H1 (cell line): ENCODE data around the gene ABHD12B. TPM values are rescaled to one million over a fixed set of nuclear protein-coding genes. Genes with fewer than 3 reads are reported as not detected.

Experiments
- CTCF ChIA-PET: fragments of 300-600 bp; sonication (Branson Sonifier 250); formaldehyde crosslinking; loops from one replicate; lab custom pipeline; 2021; ENCODE audit not compliant: partially characterized antibody; lab: Charles Lee
- POLR2A ChIA-PET: fragments of 300-600 bp; sonication (Branson Sonifier 250); formaldehyde crosslinking; loops from one replicate; lab custom pipeline; 2021; ENCODE audit warnings: inconsistent platforms; ENCODE audit not compliant: partially characterized antibody; lab: Charles Lee
- DNase-seq, 2 experiments: peaks; one replicate each; pipeline versions ENCODE4 v3.0.0 to v3.0.0-alpha.2; 2010 to 2022; ENCODE audit warnings: low spot score in 2 of 2, low read depth in 1 of 2, mixed read lengths in 1 of 2
- FAIRE-seq: peaks from 2 replicates; lab custom pipeline; 2011; peaks lifted over from hg19 to GRCh38; lab: Jason Lieb, UNC
- H2AFZ ChIP-seq: 2 replicates; pipeline ENCODE4 v1.8.1; 2012; ENCODE audit warnings: low read length, inconsistent platforms
- H2AK5ac ChIP-seq: 2 replicates; pipeline ENCODE4 v1.6.1; 2013; ENCODE audit warnings: low read depth, low read length
- H2BK120ac ChIP-seq: replicated peaks from 2 replicates; pipeline ENCODE3; 2013; ENCODE audit warnings: low read depth, low read length, inconsistent platforms
- H2BK12ac ChIP-seq: 2 replicates; pipeline ENCODE4 v1.6.1; 2013; ENCODE audit warnings: low read depth, low read length
- H2BK15ac ChIP-seq: 2 replicates; pipeline ENCODE4 v1.6.1; 2013; ENCODE audit warnings: low read length
- H2BK20ac ChIP-seq: 2 replicates; pipeline ENCODE4 v1.6.1; 2013; ENCODE audit warnings: low read length
- H2BK5ac ChIP-seq: 2 replicates; pipeline ENCODE4 v1.6.1; 2013; ENCODE audit warnings: low read depth, low read length
- H3K14ac ChIP-seq: 2 replicates; pipeline ENCODE4 v1.6.1; 2013; ENCODE audit warnings: inconsistent platforms; ENCODE audit not compliant: insufficient read length
- H3K18ac ChIP-seq: 2 replicates; pipeline ENCODE4 v1.6.1; 2013; ENCODE audit warnings: low read length; ENCODE audit errors: extremely low read depth
- H3K23ac ChIP-seq: 2 replicates; pipeline ENCODE4 v1.6.1; 2013; ENCODE audit warnings: inconsistent platforms; ENCODE audit not compliant: insufficient read length
- H3K23me2 ChIP-seq: 2 replicates; pipeline ENCODE4 v1.6.1; 2013; ENCODE audit warnings: low read depth, low read length
- H3K27ac ChIP-seq: 2 replicates; pipeline ENCODE4 v1.6.1; 2011; ENCODE audit warnings: low read depth, low read length, inconsistent platforms
- H3K27me3 ChIP-seq, 4 experiments: replicated peaks in 1 of 4; 1 replicate in 1 of 4; 2 replicates in 3 of 4; pipeline versions ENCODE4 v1.6.1 to v1.8.1; 2011 to 2013; ENCODE audit warnings: low read length in 3 of 4, mild to moderate bottlenecking in 3 of 4, inconsistent platforms in 2 of 4, mixed read lengths in 2 of 4, moderate library complexity in 1 of 4; ENCODE audit not compliant: control insufficient read depth in 3 of 4, insufficient read depth in 3 of 4; ENCODE audit errors: extremely low read depth in 1 of 4
- H3K36me3 ChIP-seq, 4 experiments: 2 replicates each; pipeline versions ENCODE4 v1.6.1 to v1.8.1; 2011 to 2013; ENCODE audit warnings: mild to moderate bottlenecking in 4 of 4, low read length in 3 of 4, moderate library complexity in 2 of 4, control low read depth in 1 of 4, inconsistent platforms in 1 of 4; ENCODE audit not compliant: insufficient read depth in 4 of 4, control insufficient read depth in 2 of 4
- H3K4ac ChIP-seq: replicated peaks from 2 replicates; pipeline ENCODE3; 2013; ENCODE audit warnings: low read length, low read depth, mixed read lengths, inconsistent platforms; ENCODE audit not compliant: insufficient read length
- H3K4me1 ChIP-seq, 4 experiments: replicated peaks in 1 of 4; 1 replicate in 1 of 4; 2 replicates in 3 of 4; pipeline versions ENCODE4 v1.6.1 to v1.8.1; 2011 to 2013; ENCODE audit warnings: low read length in 3 of 4, inconsistent platforms in 2 of 4, mixed read lengths in 1 of 4; ENCODE audit not compliant: insufficient read depth in 4 of 4, control insufficient read depth in 3 of 4
- H3K4me2 ChIP-seq, 2 experiments: 2 replicates each; pipeline versions ENCODE4 v1.6.1 to v1.8.1; 2011 to 2013; ENCODE audit warnings: low read depth in 2 of 2, low read length in 2 of 2, control low read depth in 1 of 2, inconsistent platforms in 1 of 2, mild to moderate bottlenecking in 1 of 2; ENCODE audit not compliant: insufficient read depth in 1 of 2
- H3K4me3 ChIP-seq, 4 experiments: fragments of 200-600, 300-600 bp in 1 of 4; sonication (generic), shearing (Covaris generic), sonication (Bioruptor Twin) in 1 of 4; 2 replicates each; pipeline versions ENCODE4 v1.5.1 to v1.8.1; 2011 to 2016; ENCODE audit warnings: low read length in 4 of 4, low read depth in 3 of 4, control low read depth in 2 of 4, inconsistent platforms in 2 of 4, mild to moderate bottlenecking in 2 of 4, mixed read lengths in 1 of 4, moderate library complexity in 1 of 4; ENCODE audit not compliant: insufficient read depth in 2 of 4; ENCODE audit errors: extremely low read depth in 1 of 4
- H3K56ac ChIP-seq: replicated peaks from 2 replicates; pipeline ENCODE3; 2013; ENCODE audit warnings: low read depth, mild to moderate bottlenecking, mixed read lengths, low read length, inconsistent platforms; ENCODE audit not compliant: insufficient read length
- H3K79me1 ChIP-seq: 2 replicates; pipeline ENCODE4 v1.6.1; 2013; ENCODE audit warnings: low read depth, low read length, control low read depth
- H3K79me2 ChIP-seq, 2 experiments: 2 replicates each; pipeline versions ENCODE4 v1.6.1 to v1.8.1; 2012 to 2013; ENCODE audit warnings: low read length in 2 of 2, mild to moderate bottlenecking in 2 of 2, inconsistent platforms in 1 of 2; ENCODE audit not compliant: insufficient read depth in 2 of 2, control insufficient read depth in 1 of 2
- H3K9ac ChIP-seq, 4 experiments: replicated peaks in 1 of 4; 1 replicate in 1 of 4; 2 replicates in 3 of 4; pipeline versions ENCODE4 v1.6.1 to v1.8.1; 2011 to 2013; ENCODE audit warnings: low read depth in 3 of 4, low read length in 3 of 4, control low read depth in 2 of 4, mild to moderate bottlenecking in 2 of 4, moderate library complexity in 2 of 4, inconsistent platforms in 1 of 4; ENCODE audit errors: extremely low read depth in 1 of 4
- H3K9me3 ChIP-seq, 2 experiments: 2 replicates each; pipeline versions ENCODE4 v1.6.1 to v1.8.1; 2012 to 2013; ENCODE audit warnings: mild to moderate bottlenecking in 2 of 2, moderate library complexity in 2 of 2, control low read depth in 1 of 2, inconsistent platforms in 1 of 2, low read depth in 1 of 2, low read length in 1 of 2, mixed read lengths in 1 of 2; ENCODE audit not compliant: insufficient read depth in 2 of 2
- H4K20me1 ChIP-seq, 2 experiments: replicated peaks in 1 of 2; 2 replicates each; pipeline versions ENCODE3 to v1.8.1; 2011 to 2013; ENCODE audit warnings: inconsistent platforms in 2 of 2, low read length in 2 of 2, mild to moderate bottlenecking in 1 of 2; ENCODE audit not compliant: insufficient read depth in 2 of 2, control insufficient read depth in 1 of 2
- H4K5ac ChIP-seq: 2 replicates; pipeline ENCODE4 v1.6.1; 2013; ENCODE audit warnings: low read length, low read depth, mixed read lengths, inconsistent platforms; ENCODE audit not compliant: insufficient read length
- H4K8ac ChIP-seq: 2 replicates; pipeline ENCODE4 v1.8.0; 2013; ENCODE audit warnings: mild to moderate bottlenecking, moderate library complexity, low read length, inconsistent platforms; ENCODE audit not compliant: insufficient read depth; ENCODE audit errors: extremely low read depth
- H4K91ac ChIP-seq: replicated peaks from 2 replicates; pipeline ENCODE3; 2013; ENCODE audit warnings: low read length, mixed read lengths, inconsistent platforms; ENCODE audit not compliant: insufficient read length
- SIX5 ChIP-seq: IDR thresholded peaks from 2 replicates; pipeline ENCODE4 v1.6.1; 2011; ENCODE audit warnings: mild to moderate bottlenecking, low read depth, low read length
- WGBS, 2 experiments: shearing (Covaris generic) in 1 of 2; methylation state at CpG; one replicate each; pipeline versions ENCODE4 v1.1.6 to v1.1.7; 2013 to 2015; ENCODE audit warnings: low lambda C conversion rate in 2 of 2, mixed read lengths in 2 of 2, inconsistent platforms in 1 of 2, low coverage in 1 of 2, missing lambda C conversion rate in 1 of 2; ENCODE audit not compliant: insufficient replicate concordance in 2 of 2, insufficient coverage in 1 of 2, insufficient read length in 1 of 2; ENCODE audit errors: extremely low coverage in 1 of 2, missing lambda C conversion rate in 1 of 2; 5-methylcytosine and 5-hydroxymethylcytosine counted together
- polyA plus RNA-seq, 7 experiments: library from polyadenylated mRNA; depleted of rRNA in 3 of 7; stranded (reverse) in 5 of 7; unstranded in 2 of 7; fragments of >200 nt in 5 of 7; fragments of 200-250 nt in 2 of 7; gene quantifications; 1 replicate in 5 of 7; 2 replicates in 1 of 7; 4 replicates in 1 of 7; pipeline versions ENCODE4 v1.2.1 to v1.2.3, GENCODE V29; 2011 to 2013; ENCODE audit warnings: missing spikeins in 2 of 7, mixed read lengths in 2 of 7
- total RNA-seq: library from RNA; stranded (reverse); fragmentation: NEBNext Ultra II Directional; extraction: Animal tissue kit (Norgen Biotek cat#: 25700); gene quantifications from 2 replicates; pipeline ENCODE4 v1.2.1, GENCODE V29; 2021

The ABHD12B gene
- total and polyA plus RNA-seq, 2 of the 8 experiments (the other 6 are each of a cell fraction or from before 2014, with no cell fraction given) = 4.0 to 102 TPM

GRCh38 chr14:50929506-50929905, 57.7 kb downstream of the ABHD12B start:
- Histone ChIP-seq H3K79me1 (no peaks in the 10 kb centered on the region), H2BK120ac (no peak overlapping the region), H3K79me2 (no peaks in the 10 kb centered on the region), H3K4me3 (no peak overlapping the region), H4K20me1 (no peaks in the 10 kb centered on the region), H3K4me2 (no peak overlapping the region), H3K14ac (no peak overlapping the region), H4K8ac (no peak overlapping the region), H3K9me3 (no peaks in the 10 kb centered on the region), H3K36me3 (peaks cover 0 to 24% (median 13%) of the 10 kb centered on the region in 4 experiments; a peak in 7 of 8 replicates), H3K4ac (no peak overlapping the region), H2BK5ac (no peak overlapping the region), H3K4me1 (peaks cover 0 to 5% (median 0%) of the 10 kb centered on the region in 4 experiments; a peak in 1 of 7 replicates), H2BK20ac (no peak overlapping the region), H2AK5ac (no peak overlapping the region), H3K9ac (no peak overlapping the region), H2AFZ (no peak overlapping the region), H3K27ac (no peak overlapping the region), H3K18ac (no peak overlapping the region), H4K5ac (no peak overlapping the region), H3K56ac (no peak overlapping the region), H4K91ac (no peak overlapping the region), H2BK12ac (no peak overlapping the region), H2BK15ac (no peak overlapping the region), H3K23me2 (no peaks in the 10 kb centered on the region), H3K23ac (no peak overlapping the region), H3K27me3 (no peaks in the 10 kb centered on the region)
- 87% methylated on average over 2 of the region's 2 CpGs; no CpG with 5 or more reads in 1 of the 2 experiments for WGBS, 2 experiments
- FAIRE-seq (no peak), DNase-seq (no peak)
- ChIA-PET POLR2A (no interaction called here), CTCF (interaction anchor here (2.1 kb wide), 1 partner anchor 9 kb away, joined by 6 read pairs; no protein-coding TSS in a partner anchor)
- no peak for TF ChIP-seq SIX5
